BJ (cell line): ENCODE data around the gene PLAGL1. TPM values are rescaled to one million over a fixed set of nuclear protein-coding genes. Genes with fewer than 3 reads are reported as not detected.

Source experiments
- CTCF ChIA-PET: fragments of 350-600 bp; formaldehyde crosslinking; extraction: SDS; loops from one replicate; lab custom pipeline; 2021; ENCODE audit warnings: antibody characterized with exemption, inconsistent platforms; lab: Yijun Ruan, JAX
- POLR2A ChIA-PET: fragments of 300-600 bp; sonication (Branson Sonifier 250); formaldehyde crosslinking; extraction: SDS; loops from one replicate; lab custom pipeline; 2021; ENCODE audit warnings: antibody characterized with exemption; lab: Charles Lee
- DNase-seq: peaks from one replicate; pipeline ENCODE4 v3.0.0-alpha.2; 2011; ENCODE audit warnings: low read depth
- H3K27me3 ChIP-seq: 2 replicates; pipeline ENCODE4 v1.6.0; 2011; ENCODE audit warnings: low read length; ENCODE audit not compliant: control insufficient read depth, insufficient read depth
- H3K36me3 ChIP-seq: 2 replicates; pipeline ENCODE4 v1.5.1; 2011; ENCODE audit warnings: low read length; ENCODE audit not compliant: control insufficient read depth, insufficient read depth
- H3K4me3 ChIP-seq: 2 replicates; pipeline ENCODE4 v1.5.1; 2011; ENCODE audit warnings: low read depth, mild to moderate bottlenecking, control low read depth, low read length
- polyA plus RNA-seq: library from polyadenylated mRNA; depleted of rRNA; stranded (reverse); fragments of >200 nt; gene quantifications from 2 replicates; pipeline ENCODE4 v1.2.3, GENCODE V29; 2011
- TF ChIP-seq, protein P1 (sequence below): IDR thresholded peaks from 2 replicates; pipeline ENCODE4 v1.5.1; 2011; ENCODE audit warnings: low read depth, mild to moderate bottlenecking, control low read depth, inconsistent platforms, low read length, moderate library complexity; ENCODE audit not compliant: insufficient read depth

The PLAGL1 gene
- polyA plus RNA-seq, 1 experiment: 68.0 TPM

DNA sequence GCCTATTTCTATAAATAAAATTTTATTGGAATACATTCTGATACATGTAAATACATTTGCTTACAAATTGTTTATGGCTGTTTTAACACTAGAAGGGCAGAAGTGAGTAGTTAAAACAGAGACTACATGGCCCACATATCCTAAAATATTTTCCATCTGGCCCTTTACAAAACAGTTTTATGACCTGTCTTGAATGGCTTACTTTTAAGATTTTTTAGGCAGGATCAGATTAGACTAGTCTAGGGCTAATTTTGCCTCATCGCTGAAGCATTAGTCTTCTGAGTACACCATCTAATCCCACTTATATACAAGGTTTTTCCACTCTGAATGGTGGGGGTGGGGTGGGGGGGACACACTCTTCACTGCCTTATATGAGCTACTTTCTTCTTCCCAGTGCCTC lies 27.1 kb downstream of the PLAGL1 start:
- TF ChIP-seq, protein P1, sequence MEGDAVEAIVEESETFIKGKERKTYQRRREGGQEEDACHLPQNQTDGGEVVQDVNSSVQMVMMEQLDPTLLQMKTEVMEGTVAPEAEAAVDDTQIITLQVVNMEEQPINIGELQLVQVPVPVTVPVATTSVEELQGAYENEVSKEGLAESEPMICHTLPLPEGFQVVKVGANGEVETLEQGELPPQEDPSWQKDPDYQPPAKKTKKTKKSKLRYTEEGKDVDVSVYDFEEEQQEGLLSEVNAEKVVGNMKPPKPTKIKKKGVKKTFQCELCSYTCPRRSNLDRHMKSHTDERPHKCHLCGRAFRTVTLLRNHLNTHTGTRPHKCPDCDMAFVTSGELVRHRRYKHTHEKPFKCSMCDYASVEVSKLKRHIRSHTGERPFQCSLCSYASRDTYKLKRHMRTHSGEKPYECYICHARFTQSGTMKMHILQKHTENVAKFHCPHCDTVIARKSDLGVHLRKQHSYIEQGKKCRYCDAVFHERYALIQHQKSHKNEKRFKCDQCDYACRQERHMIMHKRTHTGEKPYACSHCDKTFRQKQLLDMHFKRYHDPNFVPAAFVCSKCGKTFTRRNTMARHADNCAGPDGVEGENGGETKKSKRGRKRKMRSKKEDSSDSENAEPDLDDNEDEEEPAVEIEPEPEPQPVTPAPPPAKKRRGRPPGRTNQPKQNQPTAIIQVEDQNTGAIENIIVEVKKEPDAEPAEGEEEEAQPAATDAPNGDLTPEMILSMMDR: no peak
- H3K4me3 ChIP-seq: no peak overlapping the region
- no peaks in the 10 kb centered on the region for H3K36me3 ChIP-seq
- DNase-seq: no peak
- H3K27me3 ChIP-seq: no peaks in the 10 kb centered on the region
- ChIA-PET CTCF (interaction anchor here (1.9 kb wide), 1 partner anchor 9 kb away, joined by 4 read pairs; no protein-coding TSS in a partner anchor), POLR2A (no interaction called here)

DNA sequence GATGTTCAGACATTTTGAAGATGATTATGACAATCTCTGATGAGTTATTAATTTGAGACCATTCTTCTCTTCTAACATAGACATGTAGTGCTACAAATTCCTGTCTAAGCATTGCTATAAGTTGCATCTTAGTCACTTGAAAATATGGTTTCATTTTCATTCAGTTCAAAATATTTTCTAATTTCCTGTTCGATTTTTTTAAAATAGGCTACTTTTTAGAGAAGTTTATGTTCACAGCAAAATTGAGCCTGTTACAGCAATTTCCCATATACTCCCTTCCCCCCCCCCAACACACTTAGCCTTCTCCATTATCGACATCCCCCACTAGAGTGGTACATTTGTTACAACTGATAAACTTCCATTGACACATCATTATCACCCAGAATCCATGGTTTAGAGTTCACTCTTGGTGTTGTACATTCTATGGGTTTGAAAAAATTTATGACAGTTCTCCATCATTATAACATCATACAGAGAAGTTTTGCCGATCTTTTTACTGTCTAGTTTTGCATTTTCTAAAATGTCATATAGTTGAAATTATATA lies 31.2 kb downstream of the PLAGL1 start:
- Histone ChIP-seq H3K27me3 (no peaks in the 10 kb centered on the region), H3K4me3 (no peak overlapping the region), H3K36me3 (no peaks in the 10 kb centered on the region)
- POLR2A ChIA-PET: no interaction called here
- TF ChIP-seq, protein P1: no peak
- DNase-seq: no peak
- CTCF ChIA-PET: no interaction called here

DNA sequence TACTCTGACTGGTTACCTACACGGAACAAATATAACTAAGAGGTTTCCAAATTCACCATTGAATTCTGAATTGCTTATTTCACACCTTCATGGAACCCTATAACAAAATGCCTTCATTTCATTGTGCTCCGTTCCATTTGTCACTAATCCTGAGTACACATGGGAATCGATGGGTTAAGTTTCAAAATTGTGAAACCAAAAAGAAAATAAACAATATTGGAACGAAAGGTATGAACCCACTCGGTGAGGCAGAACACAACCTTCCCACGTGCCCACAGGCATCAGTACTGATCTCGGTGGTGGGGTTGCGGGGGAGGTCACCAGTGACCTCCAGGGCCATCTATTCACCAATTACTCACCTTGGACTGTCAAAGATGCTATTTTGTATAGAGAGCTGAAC lies 34.0 kb downstream of the PLAGL1 start:
- ChIA-PET POLR2A (no interaction called here), CTCF (interaction anchor here (1.1 to 1.2 kb wide), 2 partner anchors 12 to 35 kb away, joined by 3 to 4 read pairs; no protein-coding TSS in a partner anchor)
- TF ChIP-seq, protein P1: no peak
- no peaks in the 10 kb centered on the region for H3K27me3 ChIP-seq
- DNase-seq: no peak
- no peak overlapping the region for H3K4me3 ChIP-seq
- no peaks in the 10 kb centered on the region for H3K36me3 ChIP-seq

DNA sequence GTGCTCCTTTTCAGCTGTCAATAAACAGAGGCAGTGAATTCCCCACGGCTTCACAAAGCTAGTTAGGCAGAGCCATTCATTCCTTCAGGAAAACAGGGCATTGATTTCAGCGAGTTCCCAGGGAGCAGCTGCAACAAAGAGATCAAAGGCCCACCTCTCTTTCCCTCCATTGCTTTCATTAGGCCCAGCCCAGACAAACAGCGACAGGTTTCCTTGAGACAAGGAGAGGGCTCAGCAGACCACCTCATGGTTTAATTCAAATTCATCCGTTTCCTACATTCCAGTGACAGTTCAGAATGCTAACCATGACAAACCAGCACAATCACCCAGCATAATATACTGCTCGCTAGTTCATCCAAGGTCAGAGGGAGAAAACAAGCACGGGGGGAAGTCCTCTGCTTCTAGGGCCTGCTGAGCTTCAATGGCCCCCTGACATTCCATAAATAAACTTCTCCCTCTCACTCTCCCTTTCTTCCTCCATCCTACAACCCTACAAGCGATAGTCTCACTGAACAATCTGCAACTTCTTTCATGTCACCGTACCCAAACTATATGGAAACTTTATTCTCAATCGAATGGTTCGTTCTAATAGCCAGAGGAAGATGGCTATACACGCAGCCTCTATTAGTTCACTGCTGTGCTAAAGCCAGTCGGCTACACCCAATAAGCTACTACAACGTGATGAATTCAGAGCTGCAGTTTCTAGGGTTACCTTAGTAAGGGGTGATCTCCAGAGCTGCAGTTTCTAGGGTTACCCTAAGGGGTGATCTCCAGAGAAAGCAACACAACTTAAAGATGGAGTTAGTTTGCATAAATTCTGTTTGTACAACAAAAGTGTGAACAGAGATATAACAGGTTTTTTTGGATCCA lies 34.7 kb downstream of the PLAGL1 start:
- no peaks in the 10 kb centered on the region for H3K27me3 ChIP-seq
- TF ChIP-seq, protein P1: no peak
- CTCF ChIA-PET: interaction anchor here (1.1 to 1.4 kb wide), 2 partner anchors 13 to 32 kb away, joined by 3 to 4 read pairs; no protein-coding TSS in a partner anchor
- no peaks in the 10 kb centered on the region for H3K36me3 ChIP-seq
- DNase-seq: no peak
- POLR2A ChIA-PET: no interaction called here
- no peak overlapping the region for H3K4me3 ChIP-seq
